KMS-11 (cell line): Measurements from ENCODE around the gene DGUOK.

Source experiments
- H2AFZ ChIP-seq: fragments of 200-600 bp; sonication (generic); 2 replicates; pipeline ENCODE4 v1.6.1; 2016; ENCODE audit warnings: antibody characterized with exemption, mixed run types, low read depth
- H3K27ac ChIP-seq: fragments of 200-600 bp; sonication (generic); 2 replicates; pipeline ENCODE4 v1.6.1; 2016; ENCODE audit warnings: mild to moderate bottlenecking, mixed run types
- H3K27me3 ChIP-seq: fragments of 200-600 bp; sonication (generic); 2 replicates; pipeline ENCODE4 v1.6.1; 2017; ENCODE audit warnings: mild to moderate bottlenecking, low read depth, mixed run types, moderate library complexity; ENCODE audit not compliant: insufficient read depth
- H3K36me3 ChIP-seq: fragments of 200-600 bp; sonication (generic); 2 replicates; pipeline ENCODE4 v1.6.1; 2017; ENCODE audit warnings: mild to moderate bottlenecking, mixed run types; ENCODE audit not compliant: insufficient read depth
- H3K4me1 ChIP-seq: fragments of 200-600 bp; sonication (generic); 2 replicates; pipeline ENCODE4 v1.6.1; 2016; ENCODE audit warnings: mild to moderate bottlenecking, low read depth, mixed run types; ENCODE audit not compliant: poor library complexity, severe bottlenecking
- H3K4me2 ChIP-seq: fragments of 200-600 bp; sonication (generic); 2 replicates; pipeline ENCODE4 v1.7.0; 2016; ENCODE audit warnings: mild to moderate bottlenecking, mixed run types
- H3K4me3 ChIP-seq: fragments of 200-600 bp; sonication (generic); IDR thresholded peaks from 2 replicates; pipeline ENCODE4 v1.6.1; 2017; ENCODE audit warnings: low read depth, low read length, mixed read lengths; ENCODE audit not compliant: insufficient read depth
- H3K79me2 ChIP-seq: fragments of 200-600 bp; sonication (generic); 2 replicates; pipeline ENCODE4 v1.6.1; 2016; ENCODE audit warnings: low read depth, mixed run types; ENCODE audit not compliant: insufficient read depth
- H3K9ac ChIP-seq: fragments of 200-600 bp; sonication (generic); 2 replicates; pipeline ENCODE4 v1.6.1; 2016; ENCODE audit warnings: mild to moderate bottlenecking, mixed run types
- H4K20me1 ChIP-seq: fragments of 200-600 bp; sonication (generic); 2 replicates; pipeline ENCODE4 v1.6.1; 2016; ENCODE audit warnings: mild to moderate bottlenecking, mixed run types; ENCODE audit not compliant: insufficient read depth
- CTCF ChIP-seq: fragments of 200-600 bp; sonication (generic); conservative IDR thresholded peaks from 2 replicates; pipeline ENCODE4 v1.6.1; 2017; ENCODE audit warnings: low read depth, mild to moderate bottlenecking, antibody characterized with exemption, low read length, moderate library complexity, mixed read lengths

Gene DGUOK

GRCh38 chr2:73894475-73894850 lies 32.2 kb upstream of the DGUOK start:
- Histone ChIP-seq H3K4me1 (peaks cover 25% of the 10 kb centered on the region), H2AFZ (no peak overlapping the region), H3K4me2 (no peak overlapping the region), H4K20me1 (no peaks in the 10 kb centered on the region), H3K79me2 (no peaks in the 10 kb centered on the region), H3K9ac (no peak overlapping the region), H3K27me3 (peaks cover 4% of the 10 kb centered on the region; the same call in 1 of the 2 replicates), H3K36me3 (no peaks in the 10 kb centered on the region), H3K4me3 (no peak overlapping the region), H3K27ac (no peak overlapping the region)
- no peak for TF ChIP-seq CTCF

- TF ChIP-seq CTCF: no peak
- H3K4me3 ChIP-seq: no peak overlapping the region
- peaks cover 4% of the 10 kb centered on the region; the same call in 1 of the 2 replicates for H3K27me3 ChIP-seq
- H3K27ac ChIP-seq: no peak overlapping the region
- no peaks in the 10 kb centered on the region for H3K36me3 ChIP-seq
- no peak overlapping the region for H2AFZ ChIP-seq
- H3K4me2 ChIP-seq: no peak overlapping the region
- H3K4me1 ChIP-seq: peaks cover 25% of the 10 kb centered on the region
- no peaks in the 10 kb centered on the region for H4K20me1 ChIP-seq
- H3K9ac ChIP-seq: no peak overlapping the region
- H3K79me2 ChIP-seq: no peaks in the 10 kb centered on the region
Observed at GRCh38 chr2:73894877-73895276, 31.8 kb upstream of the DGUOK start.

- TF ChIP-seq CTCF: no peak
Observed at GRCh38 chr2:73895473-73895872, 31.2 kb upstream of the DGUOK start.

GRCh38 chr2:73896362-73897239 lies 30.1 kb upstream of the DGUOK start:
- H3K27me3 ChIP-seq: peaks cover 4% of the 10 kb centered on the region; the same call in 1 of the 2 replicates
- no peak for TF ChIP-seq CTCF

More at GRCh38 chr2:73895473-73895872, 31.2 kb upstream of the DGUOK start:
- Histone ChIP-seq H3K4me2 (no peak overlapping the region), H4K20me1 (no peaks in the 10 kb centered on the region), H3K4me3 (no peak overlapping the region), H3K27ac (no peak overlapping the region), H3K27me3 (peaks cover 4% of the 10 kb centered on the region; the same call in 1 of the 2 replicates), H3K36me3 (no peaks in the 10 kb centered on the region), H3K79me2 (no peaks in the 10 kb centered on the region), H3K9ac (no peak overlapping the region), H2AFZ (no peak overlapping the region), H3K4me1 (peaks cover 25% of the 10 kb centered on the region)

More at GRCh38 chr2:73896362-73897239, 30.1 kb upstream of the DGUOK start:
- Histone ChIP-seq H3K4me2 (peak overlapping the region; percentile 63), H3K9ac (no peak overlapping the region), H3K4me1 (peaks cover 20% of the 10 kb centered on the region), H4K20me1 (no peaks in the 10 kb centered on the region), H2AFZ (peak overlapping the region; percentile 23; the same call in 1 of the 2 replicates), H3K27ac (no peak overlapping the region; the same call in 1 of the 2 replicates), H3K79me2 (no peaks in the 10 kb centered on the region), H3K4me3 (no peak overlapping the region), H3K36me3 (no peaks in the 10 kb centered on the region)
